Hepatocyte (in vitro differentiated cells): ENCODE data around the gene RANBP17.

ENCODE experiments used
- CTCF ChIP-seq: fragments of 200-600 bp; sonication (generic); IDR thresholded peaks from 2 replicates; pipeline ENCODE4 v1.5.1; 2016; ENCODE audit warnings: antibody characterized with exemption, mild to moderate bottlenecking; ENCODE audit not compliant: poor library complexity
- EZH2phosphoT487 ChIP-seq: fragments of 200-600 bp; sonication (generic); IDR thresholded peaks from one replicate; pipeline ENCODE4 v1.6.1; 2018; ENCODE audit warnings: antibody characterized with exemption, mild to moderate bottlenecking, low read depth, moderate library complexity; ENCODE audit not compliant: unreplicated experiment, severe bottlenecking

GRCh38 chr5:171263181-171263580, 401.4 kb downstream of the RANBP17 start:
- TF ChIP-seq CTCF, result no peak
- TF ChIP-seq EZH2phosphoT487, result no peak
